GM19351 (cell line): ENCODE measurements around the gene PLA2G1B.
"Not testable (repeated sequence)": the region's sequence is repeated elsewhere in the genome, so short reads cannot be mapped to it uniquely, and the experiment has no call there.

Experiments used
- ATAC-seq: cut with Tn5 transposase; IDR thresholded peaks from one replicate; pipeline ENCODE4 v1.9.1; 2021; ENCODE audit warnings: mild to moderate bottlenecking, moderate library complexity; ENCODE audit not compliant: unreplicated experiment

Gene PLA2G1B

DNA sequence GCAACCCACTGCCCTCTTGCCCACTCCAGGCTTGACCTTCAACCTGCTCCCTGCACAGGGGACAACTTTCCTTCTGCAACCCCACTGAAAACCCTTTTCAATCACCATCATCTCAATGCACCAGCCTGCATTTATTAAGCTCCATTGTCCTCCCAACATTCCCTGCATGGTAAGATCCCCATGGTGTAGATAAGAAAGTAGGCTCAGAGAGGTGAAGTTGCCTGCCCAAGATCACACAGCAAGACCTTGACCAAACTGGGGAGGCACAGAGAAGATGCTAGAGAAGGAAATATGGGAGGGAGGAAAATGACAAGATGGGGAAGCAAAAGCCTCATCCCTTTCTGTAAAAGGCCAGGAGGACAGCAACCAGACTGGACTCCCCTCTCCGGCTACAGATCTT lies 31.5 kb upstream of the PLA2G1B start:
- ATAC-seq, result no peak

DNA sequence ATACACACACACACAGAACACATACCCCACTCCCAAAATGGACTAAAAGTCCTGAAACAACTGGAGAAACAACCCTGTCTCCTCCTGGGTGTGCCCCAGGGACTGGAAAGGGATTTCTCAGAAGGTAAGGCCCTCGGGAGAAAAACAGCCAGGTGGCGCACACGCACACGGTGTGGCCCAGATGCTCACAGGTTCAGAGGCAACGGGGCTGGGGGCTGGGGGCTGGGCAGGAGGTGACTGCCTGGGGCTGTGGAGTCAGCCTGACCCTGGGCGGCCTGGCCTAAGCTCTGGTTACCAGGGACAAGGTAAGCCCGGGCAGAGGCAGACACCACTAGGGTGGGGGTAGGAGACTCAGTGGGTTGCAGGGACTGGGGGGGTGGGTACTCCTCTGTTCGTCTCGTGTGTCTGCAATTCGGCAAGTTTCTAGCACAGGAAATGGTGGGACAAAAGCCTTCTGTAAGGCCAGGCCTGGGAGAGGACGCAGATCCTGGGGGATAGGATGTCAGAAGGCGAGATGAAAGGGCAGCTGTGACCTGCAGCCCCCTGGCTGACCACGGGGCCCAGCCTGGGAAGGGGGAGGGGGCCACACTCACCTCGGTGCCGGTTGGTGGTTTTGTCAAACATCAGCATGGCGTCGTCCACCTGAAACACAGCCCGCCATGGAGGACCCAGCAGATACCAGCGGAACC lies 31.0 kb upstream of the PLA2G1B start:
- no peak for ATAC-seq

DNA sequence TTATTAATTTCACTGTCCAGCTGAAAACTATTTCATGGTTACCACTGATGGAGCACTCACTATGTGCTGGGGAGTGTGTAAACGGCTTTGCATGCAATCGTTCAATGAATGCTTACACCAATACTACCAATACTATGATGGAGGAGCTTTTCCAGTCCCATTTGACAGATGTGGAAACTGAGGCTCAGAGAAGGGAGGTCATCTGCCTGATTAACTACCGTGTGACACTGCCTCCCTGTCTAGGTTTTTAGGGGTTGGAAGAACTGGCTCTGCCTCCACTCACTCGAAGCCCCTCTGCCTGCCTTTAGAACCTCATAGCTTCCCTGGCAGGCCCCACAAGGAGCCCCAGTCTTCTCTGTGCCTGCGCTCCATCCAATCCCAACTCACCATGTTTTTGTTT lies 29.5 kb upstream of the PLA2G1B start:
- ATAC-seq, result no peak

DNA sequence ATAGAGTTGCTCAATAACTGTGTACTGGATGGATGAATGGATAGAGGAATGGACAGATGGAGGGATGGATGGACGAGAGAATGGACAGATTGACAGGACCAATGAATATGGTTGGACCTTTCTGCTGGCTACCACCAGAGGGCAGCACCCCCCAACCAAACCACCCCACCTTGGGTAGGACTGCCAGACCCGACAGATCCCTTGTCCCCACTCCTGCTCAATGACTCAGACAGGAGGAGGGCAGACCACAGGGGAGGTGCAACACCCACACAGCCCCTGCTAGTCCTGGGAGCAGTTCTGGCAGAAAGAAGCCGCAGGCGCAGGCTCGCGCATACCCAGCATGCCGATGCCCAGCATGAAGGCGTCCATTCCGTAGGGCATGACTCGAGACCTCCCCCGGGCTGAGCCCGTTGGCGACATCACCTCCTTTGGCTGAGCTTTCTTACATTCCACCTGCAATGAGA lies 29.0 kb upstream of the PLA2G1B start:
- ATAC-seq, result no peak

DNA sequence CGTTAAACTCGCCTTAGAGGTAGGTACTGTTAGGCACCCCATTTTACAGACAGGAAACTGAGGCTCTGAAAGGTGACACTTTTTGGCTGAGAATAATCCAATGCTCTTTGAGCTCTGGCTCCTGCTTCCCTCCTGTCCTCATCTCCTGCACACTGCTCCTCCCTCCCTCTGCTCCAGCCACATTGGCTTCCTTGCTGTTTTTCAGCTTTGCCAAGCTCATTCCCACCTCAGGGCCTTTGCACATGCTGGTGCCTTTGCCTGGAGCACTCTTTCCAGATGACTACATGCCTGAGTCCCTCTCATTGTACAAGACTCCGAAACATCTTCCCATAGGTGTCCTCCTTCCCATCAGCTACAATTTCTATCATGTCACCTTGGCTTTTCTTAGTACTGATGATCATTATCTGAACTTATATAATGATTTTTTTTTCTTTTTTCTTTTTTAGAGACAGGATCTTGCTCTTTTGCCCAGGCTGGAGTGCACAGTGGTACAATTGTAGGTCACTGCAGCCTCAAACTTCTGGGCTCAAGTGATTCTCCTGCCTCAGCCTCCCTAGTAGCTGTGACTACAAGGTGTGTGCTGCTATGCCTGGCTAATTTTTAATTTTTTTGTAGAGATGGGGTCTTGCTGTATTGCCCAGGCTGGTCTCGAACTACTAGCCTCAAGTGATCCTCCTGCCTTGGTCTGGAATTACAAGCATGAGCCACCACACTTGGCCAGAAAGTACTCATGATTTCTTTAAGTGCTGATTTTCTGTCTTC lies 26.2 kb upstream of the PLA2G1B start:
- no peak for ATAC-seq

DNA sequence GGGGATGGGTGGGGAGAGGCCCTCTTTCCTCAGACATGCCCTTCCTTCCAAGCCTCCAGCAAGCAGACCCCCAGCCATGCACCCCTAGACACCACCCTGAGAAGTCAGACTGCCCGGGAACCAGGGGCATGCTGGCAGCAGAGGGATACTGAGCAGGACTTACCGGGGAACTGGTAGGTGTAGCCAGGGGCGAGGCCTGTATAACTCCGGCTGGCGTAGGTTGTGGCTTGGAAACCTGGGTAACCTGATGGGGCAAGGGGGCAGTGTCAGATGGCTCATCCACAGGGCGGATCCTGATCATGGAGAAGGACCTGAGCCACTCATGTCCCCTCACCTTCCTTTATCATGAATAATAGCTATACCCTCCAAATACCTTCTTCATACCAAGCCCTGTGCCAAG lies 25.6 kb upstream of the PLA2G1B start:
- ATAC-seq, result no peak

DNA sequence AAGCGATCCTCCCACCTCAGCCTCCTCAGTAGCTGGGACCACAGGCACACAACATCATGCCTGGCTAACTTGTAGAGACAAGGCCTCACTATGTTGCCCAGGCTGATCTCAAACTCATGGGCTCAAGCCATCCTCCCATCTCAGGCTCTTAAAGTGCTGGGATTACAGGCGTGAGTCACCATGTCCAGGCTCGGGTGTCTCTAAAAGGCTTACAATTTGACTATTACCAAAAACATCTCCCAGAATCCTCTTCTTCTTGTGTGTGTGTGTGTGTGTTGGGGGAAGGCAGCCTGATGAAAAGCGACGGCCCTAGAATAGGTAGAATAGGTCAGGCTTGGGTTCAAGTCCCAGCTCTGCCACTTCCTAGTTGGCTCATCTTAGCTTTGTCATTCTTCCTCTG lies 24.5 kb upstream of the PLA2G1B start:
- ATAC-seq, result no peak

DNA sequence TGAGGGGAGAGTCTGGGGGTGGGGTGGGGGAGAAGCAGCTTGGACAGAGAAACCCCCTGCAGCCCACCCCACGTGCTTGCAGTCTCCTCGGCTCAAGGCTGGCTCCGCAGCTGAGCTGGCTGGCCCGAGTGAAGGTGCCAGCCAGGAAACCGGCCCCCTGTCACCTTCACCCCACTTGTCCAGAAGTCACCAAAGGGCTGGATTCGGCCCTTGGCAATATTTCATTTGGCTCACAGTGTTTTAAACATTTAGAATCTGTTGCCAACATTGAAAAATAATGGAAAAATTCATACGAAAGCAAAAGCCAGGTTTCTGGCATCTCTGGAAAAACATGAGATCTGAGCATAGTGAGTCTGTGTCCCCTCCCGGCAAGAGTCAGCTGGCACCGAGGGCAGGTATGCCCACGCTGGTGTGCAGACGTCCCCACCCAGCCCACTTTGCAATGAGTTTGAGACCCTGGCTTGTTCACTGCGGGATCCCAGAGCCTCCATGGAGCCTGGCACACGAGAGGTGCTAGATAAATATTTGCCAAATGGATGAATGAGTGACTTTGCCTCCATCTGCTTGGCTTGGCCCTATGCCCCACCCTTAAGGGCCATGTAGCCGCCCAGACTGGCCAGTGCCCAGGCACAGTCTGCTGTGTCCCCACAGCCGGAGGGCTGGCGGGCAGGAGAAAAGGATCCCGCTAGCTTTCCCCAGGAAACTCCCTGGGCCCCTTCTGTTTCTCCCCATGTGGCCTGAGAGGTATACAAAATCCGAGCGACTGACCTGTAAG lies 23.2 kb upstream of the PLA2G1B start:
- no peak for ATAC-seq

DNA sequence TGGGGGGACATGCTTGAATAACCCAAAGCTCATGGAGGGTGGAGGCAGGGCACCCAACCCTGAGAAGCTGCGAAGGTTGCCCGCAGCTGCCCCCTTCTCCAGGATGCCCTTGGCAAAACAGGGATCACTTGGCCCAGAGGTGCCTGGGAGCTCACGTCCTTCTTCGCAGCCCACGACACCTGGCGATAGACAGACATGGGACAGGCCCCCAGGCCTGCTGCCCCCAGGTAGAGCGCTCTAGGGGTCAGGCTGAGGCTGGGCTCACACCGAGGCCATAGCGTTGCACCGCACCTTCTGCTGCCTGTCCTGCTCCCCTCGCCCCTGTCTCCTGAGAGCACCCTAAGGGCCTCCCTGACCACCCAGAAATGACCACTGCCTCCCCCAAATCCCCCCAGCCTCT lies 20.2 kb upstream of the PLA2G1B start:
- ATAC-seq, result no peak

DNA sequence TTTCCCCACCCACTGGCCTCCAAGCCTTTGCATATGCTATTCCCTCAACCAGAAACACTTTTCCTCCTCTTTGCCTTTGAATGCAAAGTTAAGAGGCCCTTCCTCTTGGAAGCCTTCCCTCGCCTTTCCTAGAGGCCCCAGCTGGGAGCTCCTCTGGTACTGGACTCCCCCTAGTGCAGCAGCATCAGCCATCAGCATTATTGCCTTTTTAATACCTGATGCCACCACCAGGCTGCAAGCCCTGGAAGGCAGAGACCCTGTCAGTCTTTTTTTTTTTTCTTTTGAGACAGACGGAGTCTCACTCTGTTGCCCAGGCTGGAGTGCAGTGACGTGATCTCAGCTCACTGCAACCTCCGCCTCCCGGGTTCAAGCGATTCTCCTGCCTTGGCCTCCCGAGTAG lies 19.1 kb upstream of the PLA2G1B start:
- no peak for ATAC-seq

DNA sequence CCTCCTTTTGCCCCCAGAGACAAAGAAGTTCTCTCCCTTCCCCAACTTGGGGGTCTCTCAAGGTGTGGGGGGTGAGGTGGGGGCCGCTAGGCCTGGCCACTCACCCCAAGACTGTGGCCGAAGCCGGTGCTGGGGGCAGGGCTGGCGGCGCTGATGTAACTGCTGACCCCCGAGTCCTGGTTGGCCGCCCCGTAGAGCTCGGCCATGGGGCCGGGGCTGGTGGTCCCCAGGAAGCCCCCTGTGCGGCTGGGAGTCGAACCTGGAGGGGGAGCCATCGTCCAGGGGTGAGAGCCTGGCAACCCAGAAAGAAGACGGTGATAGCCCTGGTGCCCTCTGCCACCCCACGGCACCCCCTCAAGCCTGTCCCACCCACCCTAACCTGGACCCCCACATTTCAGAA lies 18.5 kb upstream of the PLA2G1B start:
- no peak for ATAC-seq

DNA sequence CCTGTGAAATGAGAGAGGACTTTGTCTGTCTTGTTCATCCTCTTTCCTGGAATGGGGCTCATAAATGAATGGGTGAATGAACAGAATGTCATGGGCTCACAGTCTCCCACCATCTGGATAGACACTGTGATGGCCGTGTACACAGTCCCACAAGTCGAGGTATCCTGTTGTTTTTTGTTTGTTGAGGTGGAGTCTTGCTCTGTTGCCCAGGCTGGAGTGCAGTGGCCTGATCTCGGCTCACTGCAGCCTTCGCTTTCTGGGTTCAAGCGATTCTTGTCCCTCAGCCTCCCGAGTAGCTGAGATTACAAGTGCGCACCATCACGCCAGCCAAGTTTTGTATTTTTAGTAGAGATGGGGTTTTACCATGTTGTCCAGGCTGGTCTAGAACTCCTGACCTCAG lies 16.1 kb upstream of the PLA2G1B start:
- ATAC-seq, result no peak

DNA sequence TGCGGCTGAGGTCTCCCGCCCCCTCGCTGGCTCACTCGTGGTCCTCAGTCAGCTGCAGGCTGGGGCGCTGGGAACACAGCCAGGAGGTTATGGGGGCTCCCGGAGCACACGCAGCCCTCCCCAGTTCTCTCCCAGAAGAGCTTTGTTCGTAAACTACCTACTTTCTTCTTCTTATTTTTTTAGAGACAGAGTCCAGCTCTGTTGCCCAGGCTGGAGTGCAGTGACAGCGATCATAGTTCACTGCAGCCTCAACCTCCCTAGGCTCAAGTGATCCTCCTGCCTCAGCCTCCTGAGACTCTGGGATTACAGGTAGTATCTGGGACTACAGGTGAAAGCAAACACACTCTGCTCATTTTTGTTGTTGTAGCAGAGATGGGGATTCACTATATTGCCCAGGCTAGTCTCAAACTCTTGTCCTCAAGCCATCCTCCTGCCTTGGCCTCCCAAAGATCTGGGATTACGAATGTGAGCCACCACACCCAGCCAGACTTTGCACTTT lies 15.5 kb upstream of the PLA2G1B start:
- no peak for ATAC-seq

DNA sequence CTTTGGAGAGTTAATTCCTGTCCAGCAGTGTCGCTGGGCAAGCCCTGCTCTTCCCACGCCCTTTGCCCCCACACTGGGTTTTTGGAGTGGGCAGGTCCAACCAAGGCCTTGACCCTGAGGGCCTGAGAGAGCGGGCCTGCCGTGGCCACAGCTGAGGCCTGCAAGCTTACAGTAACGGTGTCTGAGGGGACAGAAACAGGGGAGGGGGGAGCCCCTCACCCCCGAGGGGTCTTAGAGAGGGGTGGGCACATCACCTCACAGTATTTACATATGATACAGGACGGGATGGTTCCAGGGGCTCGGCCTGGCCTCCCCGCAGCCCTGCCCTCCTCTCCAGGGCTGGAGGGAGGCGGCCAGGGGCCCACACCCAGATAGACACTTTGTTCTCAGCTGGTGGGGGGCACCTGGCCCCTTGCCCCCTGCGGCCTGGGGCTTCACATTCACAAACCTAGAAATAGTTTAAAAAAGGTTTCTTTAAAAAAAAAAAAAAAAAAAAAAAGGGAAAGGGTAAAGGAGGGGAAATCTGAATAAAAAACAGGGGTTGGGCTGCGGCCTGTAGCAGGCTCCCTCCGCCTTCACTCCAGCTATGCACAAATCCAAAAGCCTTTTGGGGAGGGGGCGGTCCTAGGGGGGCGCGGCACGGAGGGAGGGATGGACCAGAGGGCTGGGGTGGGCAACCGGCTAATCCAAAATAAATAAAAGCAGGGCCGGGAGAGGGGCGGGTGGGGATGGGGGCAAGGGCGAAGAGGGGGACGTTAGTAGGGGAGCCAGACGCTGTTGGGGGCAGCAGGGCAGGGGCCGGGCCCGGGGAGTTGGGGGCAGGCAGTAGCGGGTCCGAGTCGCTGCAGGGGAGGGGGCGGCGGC lies 14.8 kb upstream of the PLA2G1B start:
- ATAC-seq, result no peak

DNA sequence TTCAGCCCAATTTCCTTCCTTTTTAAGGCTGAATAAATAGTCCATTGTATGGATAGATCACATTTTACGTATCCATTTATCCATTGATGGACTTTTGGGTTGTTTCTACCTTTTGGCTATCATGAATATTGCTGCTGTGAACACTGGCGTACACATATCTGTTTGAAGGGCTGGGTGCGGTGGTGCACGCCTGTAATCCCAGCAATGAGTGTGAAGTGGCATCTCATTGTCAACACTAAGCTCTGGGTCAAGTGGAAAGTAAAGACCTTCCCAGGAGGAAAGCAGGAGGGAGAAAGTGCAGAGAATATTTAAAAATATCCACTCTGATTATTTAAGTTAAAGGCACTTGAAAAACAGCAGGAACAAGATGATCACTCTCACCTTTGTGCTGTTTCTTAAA lies 11.7 kb upstream of the PLA2G1B start:
- no peak for ATAC-seq

DNA sequence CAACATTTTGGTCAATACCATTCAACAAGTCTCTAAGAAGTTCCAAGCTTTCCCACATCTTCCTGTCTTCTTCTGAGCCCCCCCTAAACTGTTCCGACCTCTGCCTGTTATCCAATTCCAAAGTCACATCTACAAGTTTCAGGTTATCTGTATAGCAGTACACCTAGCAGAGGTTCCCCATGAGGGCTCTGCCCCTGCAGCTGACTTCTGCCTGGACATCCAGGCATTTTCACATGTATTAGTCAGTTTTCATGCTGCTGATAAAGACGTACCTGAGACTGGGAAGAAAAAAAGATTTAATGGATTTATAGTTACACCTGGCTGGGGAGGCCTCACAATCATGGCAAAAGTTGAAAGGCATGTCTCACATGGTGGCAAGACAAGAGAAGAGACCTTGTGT lies 10.2 kb upstream of the PLA2G1B start:
- ATAC-seq, result no peak

DNA sequence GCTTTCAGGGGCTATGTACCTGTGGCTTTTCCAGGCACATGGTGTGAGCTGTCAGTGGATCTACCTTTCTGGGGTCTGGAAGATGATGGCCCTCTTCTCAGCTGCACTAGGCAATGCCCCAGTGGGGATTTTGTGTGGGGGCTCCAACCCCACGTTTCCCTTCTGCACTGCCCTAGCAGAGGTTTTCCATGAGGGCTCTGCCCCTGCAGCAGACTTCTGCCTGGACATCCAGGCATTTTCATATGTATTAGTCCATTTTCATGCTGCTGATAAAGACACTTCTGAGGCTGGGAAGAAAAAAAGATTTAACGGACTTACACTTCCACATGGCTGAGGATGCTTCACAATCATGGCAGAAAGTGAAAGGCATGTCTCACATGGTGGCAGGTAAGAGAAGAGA lies 8.8 kb upstream of the PLA2G1B start:
- ATAC-seq, result not testable (repeated sequence)

DNA sequence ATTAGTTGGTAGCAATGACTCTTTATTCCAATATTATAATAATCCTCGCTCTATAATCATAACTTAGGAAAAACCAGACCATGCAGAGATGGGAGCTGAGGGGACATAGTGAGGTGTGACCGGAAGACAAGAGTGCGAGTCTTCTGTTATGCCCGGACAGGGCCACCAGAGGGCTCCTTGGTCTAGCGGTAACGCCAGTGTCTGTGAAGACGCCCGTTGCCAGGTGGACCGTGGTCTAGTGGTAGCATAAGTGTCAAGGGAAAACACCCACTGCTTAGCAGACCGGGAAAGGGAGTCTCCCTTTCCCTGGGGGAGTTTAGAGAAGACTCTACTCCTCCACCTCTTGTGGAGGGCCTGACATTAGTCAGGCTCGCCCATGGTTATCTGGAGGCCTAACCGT lies 7.9 kb upstream of the PLA2G1B start:
- ATAC-seq, result not testable (repeated sequence)

DNA sequence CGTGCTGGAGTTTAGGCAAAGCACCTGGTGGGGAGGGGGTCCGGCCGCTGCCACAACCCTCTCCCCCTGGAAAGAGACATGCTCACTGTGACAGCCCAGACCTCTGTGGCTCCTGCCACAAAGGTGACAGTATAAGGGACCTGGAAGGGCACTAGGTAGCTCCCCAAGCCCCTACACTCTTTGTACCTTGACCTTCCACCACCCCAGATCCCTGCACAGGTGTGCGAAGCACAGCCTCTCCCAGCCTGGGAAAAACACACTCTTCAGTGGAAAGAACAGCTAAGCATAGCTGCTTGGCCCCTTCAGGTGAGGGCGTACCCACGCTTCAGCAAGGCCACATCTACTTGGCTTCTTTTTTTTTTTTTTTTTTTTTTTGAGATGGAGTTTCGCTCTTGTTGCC lies 4.9 kb upstream of the PLA2G1B start:
- no peak for ATAC-seq

DNA sequence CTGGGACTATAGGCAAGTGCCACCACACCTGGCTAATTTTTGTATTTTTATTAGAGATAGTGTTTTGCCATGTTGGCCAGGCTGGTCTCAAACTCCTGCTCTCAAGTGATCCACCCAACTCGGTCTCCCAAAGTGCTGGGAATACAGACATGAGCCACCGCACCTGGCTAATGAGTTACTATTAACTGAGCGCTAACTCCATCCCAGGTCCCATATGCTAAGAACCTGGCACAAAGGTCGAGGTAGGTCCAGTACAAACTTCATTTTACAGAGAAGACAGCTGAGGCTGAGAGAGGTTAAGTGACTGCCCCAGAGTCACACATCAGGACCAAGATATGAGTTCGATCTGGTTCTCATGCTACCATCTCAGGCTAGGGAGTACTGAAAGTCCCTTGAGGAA lies 4.5 kb upstream of the PLA2G1B start:
- ATAC-seq, result no peak

DNA sequence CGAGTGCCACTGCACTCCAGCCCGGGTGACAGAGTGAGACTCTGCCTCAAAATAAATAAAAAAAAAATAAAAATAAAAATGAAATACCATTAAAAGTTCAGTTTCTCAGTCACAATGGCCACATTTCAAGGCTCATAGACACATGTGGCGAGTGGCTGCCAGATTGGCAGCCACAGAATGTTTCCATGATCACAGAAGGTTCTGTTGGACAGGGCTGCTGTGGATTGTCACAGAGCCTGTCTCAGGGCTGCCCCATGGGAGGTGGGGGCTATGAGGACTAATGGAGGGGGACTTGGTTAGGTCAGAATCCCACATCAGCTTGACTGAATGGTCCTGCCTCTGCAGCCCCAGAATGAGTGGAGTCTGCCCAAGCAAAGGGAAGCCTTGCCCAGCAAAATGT lies 3.8 kb upstream of the PLA2G1B start:
- no peak for ATAC-seq
